T-helper 22 cell (primary cell): ENCODE results near the gene CTNND2.
"Not testable (repeated sequence)": the region's sequence is repeated elsewhere in the genome, so short reads cannot be mapped to it uniquely, and the experiment has no call there.

Source experiments
- DNase-seq: peaks from one replicate; pipeline ENCODE4 v3.0.0-alpha.2; 2020; ENCODE audit warnings: low read depth

The CTNND2 gene

GRCh38 chr5:11384441-11385250, 519.6 kb downstream of the CTNND2 start:
- no peak for DNase-seq

- no peak for DNase-seq
These were observed 520.6 kb downstream of the CTNND2 start for GRCh38 chr5:11383506-11384095.

- DNase-seq: no peak
These were observed 525.8 kb downstream of the CTNND2 start for GRCh38 chr5:11378461-11378860.

- no peak for DNase-seq
These were observed 526.4 kb downstream of the CTNND2 start for GRCh38 chr5:11377896-11378295.

GRCh38 chr5:11372191-11372590, 532.1 kb downstream of the CTNND2 start:
- no peak for DNase-seq

GRCh38 chr5:11371021-11371420, 533.2 kb downstream of the CTNND2 start:
- no peak for DNase-seq

GRCh38 chr5:11364531-11364930, 539.7 kb downstream of the CTNND2 start:
- DNase-seq: no peak

- DNase-seq: no peak
These were observed 540.5 kb downstream of the CTNND2 start for GRCh38 chr5:11363631-11364178.

GRCh38 chr5:11361768-11362167, 542.5 kb downstream of the CTNND2 start:
- DNase-seq: no peak

GRCh38 chr5:11357928-11358327, 546.3 kb downstream of the CTNND2 start:
- DNase-seq: no peak

GRCh38 chr5:11355491-11355890, 548.8 kb downstream of the CTNND2 start:
- no peak for DNase-seq

GRCh38 chr5:11346336-11346735, 557.9 kb downstream of the CTNND2 start:
- DNase-seq: no peak

GRCh38 chr5:11335881-11336760, 568.1 kb downstream of the CTNND2 start:
- no peak for DNase-seq

GRCh38 chr5:11334404-11334803, 569.8 kb downstream of the CTNND2 start:
- DNase-seq: no peak

- no peak for DNase-seq
These were observed 574.6 kb downstream of the CTNND2 start for GRCh38 chr5:11329679-11330078.

- no peak for DNase-seq
These were observed 579.5 kb downstream of the CTNND2 start for GRCh38 chr5:11324521-11325289.

- DNase-seq: no peak
These were observed 580.5 kb downstream of the CTNND2 start for GRCh38 chr5:11323761-11324160.

GRCh38 chr5:11322133-11322532, 582.1 kb downstream of the CTNND2 start:
- DNase-seq: no peak

GRCh38 chr5:11319836-11320580, 584.2 kb downstream of the CTNND2 start:
- no peak for DNase-seq

- DNase-seq: not testable (repeated sequence)
These were observed 590.6 kb downstream of the CTNND2 start for GRCh38 chr5:11313694-11314093.

GRCh38 chr5:11311731-11312130, 592.5 kb downstream of the CTNND2 start:
- no peak for DNase-seq
